Sigmoid colon (tissue), 4 donors: ENCODE data around the gene GEMIN5.
"Not testable (repeated sequence)": the region's sequence is repeated elsewhere in the genome, so short reads cannot be mapped to it uniquely, and the experiment has no call there.

Experiments
- EP300 ChIP-seq, 4 donors: sonication (generic); formaldehyde crosslinking; IDR thresholded peaks; one replicate each; pipeline ENCODE4 v1.6.1; 2017; ENCODE audit warnings: antibody characterized with exemption in 4 of 4
- POLR2A ChIP-seq, 2 donors: fragments of 450-650 bp; IDR thresholded peaks; one replicate each; pipeline ENCODE4 v1.6.1; 2016; ENCODE audit warnings: antibody characterized with exemption in 2 of 2, mild to moderate bottlenecking in 2 of 2, moderate library complexity in 2 of 2
- POLR2AphosphoS5 ChIP-seq, 4 donors: sonication (generic); formaldehyde crosslinking; IDR thresholded peaks; one replicate each; pipeline ENCODE4 v1.6.1; 2017; ENCODE audit warnings: antibody characterized with exemption in 4 of 4
- TF ChIP-seq, protein P1 (sequence below), 4 experiments: fragments of 450-650 bp in 3 of 4; fragments of 200-600 bp in 1 of 4; IDR thresholded peaks; one replicate each; pipeline ENCODE4 v1.5.1; 2016 to 2019; ENCODE audit warnings: antibody characterized with exemption in 4 of 4, mild to moderate bottlenecking in 3 of 4, moderate library complexity in 2 of 4

- TF ChIP-seq, protein P1, sequence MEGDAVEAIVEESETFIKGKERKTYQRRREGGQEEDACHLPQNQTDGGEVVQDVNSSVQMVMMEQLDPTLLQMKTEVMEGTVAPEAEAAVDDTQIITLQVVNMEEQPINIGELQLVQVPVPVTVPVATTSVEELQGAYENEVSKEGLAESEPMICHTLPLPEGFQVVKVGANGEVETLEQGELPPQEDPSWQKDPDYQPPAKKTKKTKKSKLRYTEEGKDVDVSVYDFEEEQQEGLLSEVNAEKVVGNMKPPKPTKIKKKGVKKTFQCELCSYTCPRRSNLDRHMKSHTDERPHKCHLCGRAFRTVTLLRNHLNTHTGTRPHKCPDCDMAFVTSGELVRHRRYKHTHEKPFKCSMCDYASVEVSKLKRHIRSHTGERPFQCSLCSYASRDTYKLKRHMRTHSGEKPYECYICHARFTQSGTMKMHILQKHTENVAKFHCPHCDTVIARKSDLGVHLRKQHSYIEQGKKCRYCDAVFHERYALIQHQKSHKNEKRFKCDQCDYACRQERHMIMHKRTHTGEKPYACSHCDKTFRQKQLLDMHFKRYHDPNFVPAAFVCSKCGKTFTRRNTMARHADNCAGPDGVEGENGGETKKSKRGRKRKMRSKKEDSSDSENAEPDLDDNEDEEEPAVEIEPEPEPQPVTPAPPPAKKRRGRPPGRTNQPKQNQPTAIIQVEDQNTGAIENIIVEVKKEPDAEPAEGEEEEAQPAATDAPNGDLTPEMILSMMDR (IDR thresholded peaks at IDR 0.05) = not testable (repeated sequence)
- not testable (repeated sequence) for TF ChIP-seq EP300, POLR2A, POLR2AphosphoS5 (IDR thresholded peaks at IDR 0.05)
Observed at GRCh38 chr5:154905601-154906000, 32.4 kb downstream of the GEMIN5 start.
